NAMALWA (cell line): ENCODE data around the gene CTAGE15.
A peak's percentile ranks its signal among the peaks of the same experiment; 100 is the strongest.
"Not testable (repeated sequence)": the region's sequence is repeated elsewhere in the genome, so short reads cannot be mapped to it uniquely, and the experiment has no call there.

Source experiments
- DNase-seq: peaks from one replicate; pipeline ENCODE4 v3.0.0-alpha.2; 2015; ENCODE audit warnings: low spot score

Gene CTAGE15, protein sequence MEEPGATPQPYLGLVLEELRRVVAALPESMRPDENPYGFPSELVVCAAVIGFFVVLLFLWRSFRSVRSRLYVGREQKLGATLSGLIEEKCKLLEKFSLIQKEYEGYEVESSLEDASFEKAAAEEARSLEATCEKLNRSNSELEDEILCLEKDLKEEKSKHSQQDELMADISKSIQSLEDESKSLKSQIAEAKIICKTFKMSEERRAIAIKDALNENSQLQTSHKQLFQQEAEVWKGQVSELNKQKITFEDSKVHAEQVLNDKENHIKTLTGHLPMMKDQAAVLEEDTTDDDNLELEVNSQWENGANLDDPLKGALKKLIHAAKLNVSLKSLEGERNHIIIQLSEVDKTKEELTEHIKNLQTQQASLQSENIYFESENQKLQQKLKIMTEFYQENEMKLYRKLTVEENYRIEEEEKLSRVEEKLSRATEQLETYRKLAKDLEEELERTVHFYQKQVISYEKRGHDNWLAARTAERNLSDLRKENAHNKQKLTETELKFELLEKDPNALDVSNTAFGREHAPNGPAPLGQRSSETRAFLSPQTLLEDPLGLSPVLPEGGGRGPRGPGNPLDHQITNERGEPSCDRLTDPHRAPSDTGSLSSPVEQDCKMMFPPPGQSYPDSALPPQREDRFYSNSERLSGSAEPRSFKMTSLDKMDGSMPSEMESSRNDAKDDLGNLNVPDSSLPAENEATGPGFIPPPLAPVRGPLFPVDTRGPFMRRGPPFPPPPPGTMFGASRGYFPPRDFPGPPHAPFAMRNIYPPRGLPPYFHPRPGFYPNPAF

DNA sequence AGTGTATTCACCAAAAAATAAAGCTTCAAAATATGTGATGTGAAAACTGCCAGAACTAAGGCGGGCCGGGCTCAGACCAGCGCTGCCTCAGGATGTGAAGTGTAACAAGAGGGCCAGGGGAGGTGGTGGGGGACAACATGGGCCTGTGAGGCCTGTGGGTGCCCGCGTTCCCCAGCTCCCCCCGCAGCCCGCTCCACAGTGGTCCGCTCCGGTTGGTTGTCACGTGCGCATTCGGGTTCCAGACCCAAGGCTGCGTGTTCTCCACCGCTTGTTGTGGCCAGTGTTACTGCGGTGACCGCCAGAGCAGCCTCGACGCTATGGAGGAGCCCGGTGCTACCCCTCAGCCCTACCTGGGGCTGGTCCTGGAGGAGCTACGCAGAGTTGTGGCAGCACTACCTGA is at the start of gene CTAGE15:
CTAGE15 (plus strand) TSS at position 301 of the 400 bp plus-strand sequence; CDS start at position 318, 17 bp downstream.
- DNase-seq = not testable (repeated sequence)

DNA sequence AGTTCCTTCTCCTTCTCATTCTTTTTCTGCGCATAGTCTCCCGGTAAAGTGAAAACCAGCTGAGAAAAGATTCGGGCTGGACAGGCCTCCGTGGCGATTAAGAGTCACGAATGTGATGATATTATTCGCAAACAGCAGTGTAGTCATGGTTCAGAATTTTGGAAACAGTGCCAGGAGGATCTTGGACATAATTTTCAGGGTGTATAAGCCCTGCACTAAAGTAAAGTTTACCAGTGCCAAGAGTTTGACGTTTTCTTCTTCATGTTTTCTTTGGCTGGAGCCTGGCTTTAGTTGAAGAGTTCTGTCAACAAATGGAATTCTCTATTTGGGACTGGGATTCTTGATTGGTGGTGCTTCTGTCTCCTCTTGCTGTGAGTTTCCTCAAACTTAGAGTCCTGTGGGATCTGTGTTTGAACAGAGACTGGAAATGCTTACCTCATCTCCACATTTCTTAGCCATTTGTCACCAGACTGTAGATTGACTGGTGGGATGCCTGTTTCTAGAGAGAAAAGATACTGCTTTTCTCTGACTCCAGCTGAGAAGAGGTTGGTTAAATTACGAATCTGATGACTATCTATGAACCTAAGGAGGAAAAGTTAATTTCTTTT is 49.2 kb upstream of the CTAGE15 start:
- not testable (repeated sequence) for DNase-seq

DNA sequence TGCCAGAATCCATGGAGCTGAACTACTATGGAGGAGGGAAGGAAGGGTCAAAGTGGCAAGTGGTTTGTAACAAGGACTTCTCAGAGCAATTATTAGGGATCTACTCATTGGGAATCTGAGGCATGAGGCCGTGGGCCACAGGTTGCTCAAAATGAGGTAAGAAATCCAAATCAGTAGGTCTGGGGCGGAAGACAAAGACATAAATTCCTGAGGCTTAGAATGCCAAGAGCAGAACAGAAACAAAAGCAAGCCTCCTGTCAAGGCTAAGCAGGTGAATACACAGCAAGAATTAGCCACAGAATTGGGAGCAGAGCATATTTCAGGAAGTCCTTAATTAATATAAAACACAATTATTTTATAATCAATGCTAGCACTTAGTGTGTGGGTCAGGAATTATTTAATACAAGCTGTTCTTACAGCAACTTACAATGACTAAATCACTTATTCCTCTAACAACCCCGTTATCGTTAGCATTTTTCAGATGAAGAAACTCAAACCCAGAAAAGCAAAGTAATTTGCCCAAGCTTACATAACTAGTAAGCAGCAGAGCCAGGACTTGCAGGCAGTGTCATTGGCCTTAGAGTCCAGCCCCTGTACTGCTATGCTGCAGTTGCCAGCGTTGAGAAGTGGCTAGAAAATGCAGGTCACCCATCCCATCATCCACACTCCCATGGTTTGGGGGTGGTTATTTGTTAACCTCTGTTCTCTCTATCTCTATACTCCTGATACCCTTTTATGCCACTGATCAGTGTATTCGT is 40.3 kb upstream of the CTAGE15 start:
- not testable (repeated sequence) for DNase-seq

DNA sequence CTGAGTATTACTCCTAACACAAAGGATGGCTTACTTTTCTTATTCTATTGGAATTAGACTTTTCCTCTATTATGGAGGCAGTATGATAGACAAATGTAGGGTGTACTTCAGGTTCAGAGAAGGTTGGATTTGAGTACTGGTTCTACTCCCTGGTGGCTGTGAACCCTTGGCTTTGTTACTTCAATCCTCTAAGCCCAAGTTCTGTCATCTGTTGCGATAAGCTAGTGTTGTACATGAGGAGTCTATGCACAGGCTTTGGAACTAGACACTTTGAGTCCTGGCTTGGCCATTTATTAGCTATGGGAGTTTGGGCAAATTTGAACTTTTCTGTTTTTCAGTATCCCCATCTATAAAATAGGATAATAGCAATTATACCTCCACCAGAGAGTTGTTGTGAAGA is 39.7 kb upstream of the CTAGE15 start:
- not testable (repeated sequence) for DNase-seq

DNA sequence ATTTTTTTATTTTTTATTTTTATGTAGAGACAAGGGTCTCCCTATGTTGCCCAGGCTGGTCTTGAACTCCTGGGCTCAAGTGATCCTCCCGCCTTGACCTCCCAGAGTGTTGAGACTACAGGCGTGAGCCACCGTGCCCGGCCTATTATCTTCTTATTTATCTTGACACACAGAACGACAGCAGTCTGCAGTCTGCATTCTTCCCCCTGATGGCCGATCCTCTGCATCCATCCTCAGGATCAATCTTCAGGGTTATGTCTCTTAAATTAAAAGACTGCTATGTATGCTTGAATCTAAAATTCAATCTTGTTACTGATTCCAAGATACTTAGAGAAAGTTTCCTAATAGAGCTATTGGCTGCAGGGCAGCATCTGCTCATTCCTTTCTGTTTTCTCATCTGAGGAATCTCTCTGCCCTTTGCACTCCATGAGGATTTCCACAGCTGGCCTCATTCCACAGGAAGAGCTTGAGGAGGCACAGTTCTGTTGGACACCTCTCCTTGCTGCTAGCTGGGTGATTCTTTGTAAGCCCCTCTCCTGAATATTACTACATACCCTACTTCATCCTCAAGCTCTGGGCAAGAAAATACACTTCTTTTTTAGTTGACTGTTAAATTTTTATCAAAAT is 38.3 kb upstream of the CTAGE15 start:
- not testable (repeated sequence) for DNase-seq

DNA sequence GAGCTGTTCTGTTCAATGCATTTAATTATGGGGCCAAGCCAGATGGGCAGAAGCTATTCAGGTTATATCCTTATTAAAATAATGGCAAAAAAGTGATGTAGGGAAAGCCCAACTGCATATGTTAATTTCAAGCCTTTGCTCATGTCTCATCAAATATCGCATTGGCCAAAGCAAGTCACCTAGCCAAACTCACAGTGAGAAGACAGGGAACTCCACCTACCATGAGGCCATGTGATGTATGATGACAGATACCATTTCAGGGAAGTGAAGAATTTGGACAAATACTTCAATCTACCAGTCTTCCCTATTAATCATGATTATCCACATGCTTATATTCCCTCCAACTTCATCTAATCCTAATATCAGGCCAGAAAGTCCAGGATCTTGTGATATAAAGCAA is 35.2 kb upstream of the CTAGE15 start:
- DNase-seq = not testable (repeated sequence)

DNA sequence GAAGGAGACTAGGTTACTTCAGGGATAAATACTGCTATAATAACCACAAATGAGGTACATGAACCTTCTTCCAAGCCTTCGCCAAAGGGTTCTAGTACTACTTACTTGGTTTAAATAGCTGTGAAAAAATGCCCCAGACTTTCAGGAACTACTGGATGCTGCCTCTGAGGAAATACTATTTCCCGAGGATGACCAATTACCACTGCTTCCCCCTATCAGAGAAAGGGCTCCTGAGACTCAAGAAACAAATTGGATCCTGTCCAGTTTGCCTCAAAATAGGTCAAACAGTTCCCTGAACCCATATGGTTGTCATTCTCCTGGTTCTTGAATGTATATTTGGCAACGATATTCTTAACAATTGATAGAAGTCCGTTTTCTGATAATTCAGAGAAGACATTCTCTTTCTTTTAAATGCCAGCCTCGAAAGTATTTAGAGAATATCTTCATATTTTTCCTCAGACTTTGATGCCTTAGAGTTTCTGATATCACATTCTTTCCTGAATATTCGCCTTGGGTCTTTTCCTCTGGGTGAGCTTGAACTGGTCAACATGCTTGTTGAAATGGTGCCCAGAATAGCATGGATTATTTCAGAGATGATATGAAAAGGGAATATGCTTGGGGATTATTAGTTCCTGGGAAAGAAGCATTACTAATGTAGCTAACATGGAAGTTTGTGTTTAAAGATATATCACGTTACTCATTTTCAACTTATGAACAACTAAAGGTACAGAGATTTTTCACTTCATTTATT is 28.1 kb upstream of the CTAGE15 start:
- not testable (repeated sequence) for DNase-seq

DNA sequence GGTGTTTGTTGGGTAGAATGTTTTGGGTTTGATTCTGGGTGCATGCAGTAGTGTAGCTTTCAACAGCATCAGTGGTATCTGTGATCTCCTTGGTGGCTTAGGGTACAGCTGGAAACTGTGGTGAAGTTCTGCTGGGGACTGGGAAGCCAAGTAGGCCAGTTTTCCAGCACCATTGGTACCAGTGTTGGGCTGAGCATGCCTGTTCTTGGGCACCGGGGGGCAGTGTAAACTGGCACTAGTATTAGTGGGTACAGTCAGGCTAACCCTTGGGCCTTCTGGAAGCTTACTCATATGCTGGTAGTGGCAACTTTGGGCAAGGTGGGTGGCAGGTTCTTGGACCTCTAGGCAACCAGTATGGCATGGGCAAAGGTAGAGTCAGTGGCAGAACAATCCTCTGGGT is 15.6 kb upstream of the CTAGE15 start:
- DNase-seq = not testable (repeated sequence)

DNA sequence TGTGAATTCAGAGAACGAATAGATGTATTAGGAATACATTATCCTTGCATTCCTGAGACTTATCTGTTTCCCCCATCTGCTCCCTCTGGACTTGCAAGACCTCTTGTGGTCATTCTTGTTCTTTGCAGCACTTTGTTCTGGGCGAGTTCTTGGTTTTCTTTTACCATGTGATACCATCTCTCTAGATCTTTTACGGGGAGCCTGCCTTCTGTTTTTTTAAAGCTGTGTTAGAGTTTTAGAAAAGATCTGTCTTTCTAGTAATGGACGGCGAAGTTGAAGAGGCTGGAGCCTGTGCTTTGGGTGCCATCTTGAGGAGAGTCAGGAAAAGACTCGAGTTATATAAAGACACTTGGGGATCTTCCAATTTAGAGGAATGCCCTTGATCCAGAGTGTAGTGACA is 8.3 kb upstream of the CTAGE15 start:
- not testable (repeated sequence) for DNase-seq

DNA sequence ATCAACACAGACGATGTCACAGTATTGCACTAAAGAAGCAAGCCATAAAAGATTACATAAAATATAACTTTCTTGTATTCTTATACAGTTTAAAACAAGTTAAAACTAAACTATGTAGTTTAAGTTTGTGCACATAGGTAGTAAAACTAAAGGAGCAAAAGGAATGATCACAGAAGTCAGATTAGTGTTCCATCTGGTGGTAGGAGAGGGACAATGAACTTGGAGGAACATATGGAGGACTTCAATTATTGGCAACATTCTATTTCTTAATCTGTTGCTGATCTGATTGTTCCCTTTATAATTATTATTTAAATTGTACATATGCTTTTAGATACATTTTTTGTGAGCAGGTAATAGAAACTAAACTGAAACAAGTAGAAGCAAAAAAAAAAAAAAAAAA is 5.6 kb upstream of the CTAGE15 start:
- DNase-seq = not testable (repeated sequence)

DNA sequence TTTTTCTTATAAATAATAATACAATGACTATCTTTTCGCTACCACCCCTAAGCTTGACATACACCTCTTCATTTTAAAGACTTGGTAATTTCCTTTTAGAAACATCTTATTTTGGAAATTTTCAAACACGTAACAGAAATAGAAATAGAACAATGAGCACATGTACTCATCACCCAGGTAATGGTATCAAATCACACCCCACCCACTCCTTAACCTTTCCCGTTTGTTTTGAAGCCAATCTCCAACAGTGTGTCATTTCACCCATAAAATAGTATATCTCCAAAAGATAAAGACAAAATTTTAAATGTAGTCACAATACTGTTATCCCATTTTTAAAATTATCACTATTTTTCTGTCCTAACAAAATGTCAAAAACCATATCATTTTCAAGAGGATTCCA is 16.6 kb downstream of the CTAGE15 start:
- DNase-seq = not testable (repeated sequence)

DNA sequence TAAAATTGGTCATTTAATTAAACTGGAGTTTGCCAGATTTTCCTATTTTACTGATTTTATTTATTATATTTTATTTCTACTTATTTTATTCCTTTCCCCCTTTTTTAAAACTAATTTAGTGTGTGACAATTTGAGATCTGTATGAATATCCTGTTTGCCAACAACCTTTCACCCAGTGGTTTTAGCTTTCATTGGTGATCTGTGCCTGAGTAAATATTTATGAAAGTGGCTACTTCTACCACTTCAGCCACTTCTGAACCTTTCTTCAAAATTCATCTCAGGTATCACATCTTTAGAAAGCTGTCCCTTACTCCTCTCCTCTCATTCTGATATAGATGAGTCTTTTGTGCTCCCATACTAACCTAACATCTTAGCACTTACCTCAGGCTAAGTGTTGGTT is 18.3 kb downstream of the CTAGE15 start:
- not testable (repeated sequence) for DNase-seq

DNA sequence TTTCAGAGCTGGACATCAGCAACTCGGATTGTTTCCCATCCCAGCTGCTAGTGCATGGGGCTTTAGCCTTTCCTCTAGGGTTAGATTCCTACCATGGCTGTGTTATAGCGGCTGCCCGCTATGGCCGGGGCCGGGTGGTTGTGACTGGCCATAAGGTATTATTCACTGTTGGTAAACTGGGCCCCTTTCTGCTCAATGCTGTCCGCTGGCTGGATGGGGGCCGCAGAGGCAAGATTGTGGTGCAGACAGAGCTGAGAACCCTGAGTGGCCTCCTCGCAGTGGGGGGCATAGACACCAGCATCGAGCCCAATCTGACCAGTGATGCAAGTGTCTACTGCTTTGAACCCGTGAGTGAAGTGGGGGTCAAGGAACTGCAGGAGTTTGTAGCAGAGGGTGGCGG is 26.5 kb downstream of the CTAGE15 start:
- DNase-seq = not testable (repeated sequence)

DNA sequence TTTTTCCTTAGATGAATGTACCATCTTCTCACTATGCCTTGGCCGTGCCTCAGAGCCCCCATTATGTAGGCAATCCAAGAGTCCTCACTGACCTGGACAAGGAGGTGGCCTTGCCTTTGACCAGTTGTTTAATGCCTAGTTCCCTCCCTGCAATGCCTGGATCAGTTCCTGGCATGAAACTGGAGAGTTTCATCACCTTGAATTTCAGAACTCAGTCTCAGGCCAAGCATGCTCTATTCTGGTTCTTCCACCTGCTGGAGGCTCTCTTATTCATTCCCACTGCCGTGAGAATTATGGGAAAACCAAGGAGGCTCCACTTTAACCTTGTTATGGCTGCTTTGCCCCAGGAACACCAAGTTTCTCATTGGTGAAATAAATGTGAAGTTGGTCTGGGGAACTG is 31.9 kb downstream of the CTAGE15 start:
- not testable (repeated sequence) for DNase-seq

DNA sequence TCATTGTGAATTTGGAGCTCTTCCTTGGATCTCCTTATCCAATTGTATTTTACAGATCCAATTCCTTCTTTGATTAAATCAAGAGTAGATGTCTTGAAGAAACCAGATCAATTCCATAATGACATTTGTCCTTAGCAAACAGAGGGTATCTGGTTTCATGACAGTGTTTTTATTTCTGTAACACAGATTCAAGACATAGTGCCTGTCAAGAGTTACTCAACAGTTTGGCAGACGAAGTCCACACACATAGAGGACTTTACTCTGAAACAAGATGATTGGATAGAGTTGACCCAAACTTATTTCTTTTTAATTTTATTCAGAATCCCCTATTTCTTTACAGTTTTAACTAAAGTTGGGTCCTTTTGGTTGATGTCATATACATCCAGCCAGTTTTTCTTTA is 34.5 kb downstream of the CTAGE15 start:
- DNase-seq = not testable (repeated sequence)

DNA sequence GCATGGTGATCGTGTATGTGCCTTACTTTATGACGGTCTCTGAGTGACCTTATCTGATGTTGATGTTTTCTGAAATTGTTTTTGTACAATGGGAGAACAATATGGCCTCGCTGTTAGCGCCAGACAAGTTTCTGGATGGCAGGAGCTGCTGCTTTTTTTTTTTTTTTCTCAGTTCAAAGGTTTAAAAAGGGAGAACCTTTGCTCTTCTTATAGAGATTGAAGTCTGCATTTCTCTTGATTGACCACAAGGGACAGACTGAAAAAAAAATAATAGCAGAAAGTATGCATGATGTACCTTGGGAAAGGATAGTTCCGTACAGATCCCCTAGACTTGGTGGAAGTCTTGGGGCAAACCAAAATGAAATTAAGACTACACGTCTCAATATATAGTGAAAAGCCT is 43.9 kb downstream of the CTAGE15 start:
- peak; percentile 16 for DNase-seq

DNA sequence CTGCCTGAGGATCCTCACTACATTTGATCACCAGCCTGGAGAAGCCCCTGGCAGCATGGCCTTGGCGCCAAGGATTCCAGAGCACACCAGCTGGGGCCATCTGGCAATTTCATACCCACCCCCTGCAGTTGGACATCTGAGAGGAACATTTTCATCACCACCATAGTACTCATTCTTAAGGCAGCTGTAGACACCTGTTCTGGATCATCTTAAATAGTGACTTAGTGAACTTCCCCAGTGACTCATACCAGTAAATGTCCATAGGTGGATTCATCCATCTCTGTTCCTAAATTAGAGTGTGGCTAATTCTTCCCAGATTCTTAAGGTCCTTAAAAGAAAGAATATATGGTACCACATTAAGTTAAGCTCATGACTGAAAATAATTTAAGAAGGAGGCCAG is 45.6 kb downstream of the CTAGE15 start:
- not testable (repeated sequence) for DNase-seq

DNA sequence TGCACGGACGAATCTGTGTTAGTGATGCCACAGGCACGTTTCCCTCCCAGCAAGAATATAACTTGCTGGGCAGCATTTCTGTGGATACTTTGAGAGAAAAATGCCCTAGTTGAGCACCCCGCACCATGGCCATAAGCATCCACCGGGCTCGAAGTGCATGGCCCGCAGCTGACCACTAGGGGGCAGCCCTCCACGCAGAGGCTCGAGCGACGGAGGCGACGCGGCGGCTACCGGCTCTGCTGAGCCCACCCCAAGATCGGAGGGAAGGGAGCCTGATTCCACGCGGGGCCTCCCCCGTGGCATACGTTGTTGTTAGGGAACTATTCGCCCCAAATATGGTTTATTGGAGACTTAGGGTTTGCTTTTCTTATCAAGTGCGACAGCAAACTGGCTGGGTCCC is 48.5 kb downstream of the CTAGE15 start:
- not testable (repeated sequence) for DNase-seq

DNA sequence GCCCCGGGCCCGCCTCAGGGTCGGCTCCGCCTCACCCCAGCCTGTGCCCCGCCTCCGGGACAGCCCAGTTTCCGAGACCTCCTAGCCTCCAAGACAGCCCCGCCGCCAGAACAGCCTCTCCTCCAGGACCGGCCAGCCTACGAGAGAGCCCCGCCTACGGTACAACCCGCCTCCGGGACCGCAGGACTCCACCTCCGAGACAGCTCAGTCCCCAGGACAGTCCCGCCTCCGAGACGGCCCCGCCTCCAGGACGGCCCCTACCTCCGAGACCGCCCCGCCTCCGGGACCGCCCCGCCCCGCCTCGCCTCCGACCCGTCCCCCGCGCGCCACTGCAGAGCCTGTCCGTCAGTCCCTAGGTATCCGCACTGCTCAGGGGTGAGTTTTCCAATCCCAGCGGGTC is 49.0 kb downstream of the CTAGE15 start, which contains the start of gene TCAF2:
TCAF2 (plus strand) TSS at position 329 of the 400 bp plus-strand sequence.
- not testable (repeated sequence) for DNase-seq

DNA sequence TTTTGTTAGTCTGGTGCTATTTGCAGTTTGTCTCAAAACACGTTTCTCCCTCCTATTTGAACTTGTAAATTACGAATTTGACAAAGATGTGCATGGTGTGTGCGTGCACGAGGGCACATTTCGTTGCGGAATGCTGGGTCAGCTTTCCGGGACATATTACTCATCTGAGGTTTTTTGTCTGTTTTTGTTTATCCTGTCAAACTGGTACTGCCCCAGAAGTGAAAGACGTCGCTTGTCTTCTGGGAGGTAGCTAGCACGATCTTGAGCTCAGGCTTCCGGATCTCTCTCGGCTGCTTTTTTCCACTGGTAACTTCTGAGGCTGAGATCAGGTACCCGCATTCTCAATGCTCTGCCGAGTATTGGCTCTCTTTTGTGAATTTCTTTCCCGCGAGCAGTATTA is 49.6 kb downstream of the CTAGE15 start:
- not testable (repeated sequence) for DNase-seq
